Nephron (organoid): ENCODE results near the gene HHIPL1.

Experiments used
- H3K27ac Mint-ChIP-seq, 3 experiments: 2 replicates each; pipeline ENCODE4 v1.8.0; 2020; ENCODE audit warnings: mixed read lengths in 3 of 3, mild to moderate bottlenecking in 2 of 3, moderate library complexity in 1 of 3
- H3K27me3 Mint-ChIP-seq: 2 replicates; pipeline ENCODE4 v1.8.0; 2021; ENCODE audit warnings: low read depth, mild to moderate bottlenecking, moderate library complexity, mixed read lengths
- H3K36me3 Mint-ChIP-seq: 2 replicates; pipeline ENCODE4 v1.8.0; 2020; ENCODE audit warnings: low read depth, mixed read lengths
- H3K4me1 Mint-ChIP-seq: 2 replicates; pipeline ENCODE4 v1.8.0; 2020; ENCODE audit warnings: mixed read lengths
- H3K4me3 Mint-ChIP-seq, 3 experiments: 2 replicates each; pipeline ENCODE4 v1.8.0; 2020; ENCODE audit warnings: mild to moderate bottlenecking in 3 of 3, mixed read lengths in 3 of 3, moderate library complexity in 2 of 3
- H3K9me3 Mint-ChIP-seq: 2 replicates; pipeline ENCODE4 v1.8.0; 2020; ENCODE audit warnings: mixed read lengths
- TF ChIP-seq, protein P1 (sequence below), 3 experiments: fragments of 200-600 bp; sonication (generic); IDR thresholded peaks; one replicate each; pipeline ENCODE4 v1.5.0; 2021; ENCODE audit warnings: antibody characterized with exemption in 3 of 3; ENCODE audit not compliant: unreplicated experiment in 3 of 3

Gene HHIPL1

DNA sequence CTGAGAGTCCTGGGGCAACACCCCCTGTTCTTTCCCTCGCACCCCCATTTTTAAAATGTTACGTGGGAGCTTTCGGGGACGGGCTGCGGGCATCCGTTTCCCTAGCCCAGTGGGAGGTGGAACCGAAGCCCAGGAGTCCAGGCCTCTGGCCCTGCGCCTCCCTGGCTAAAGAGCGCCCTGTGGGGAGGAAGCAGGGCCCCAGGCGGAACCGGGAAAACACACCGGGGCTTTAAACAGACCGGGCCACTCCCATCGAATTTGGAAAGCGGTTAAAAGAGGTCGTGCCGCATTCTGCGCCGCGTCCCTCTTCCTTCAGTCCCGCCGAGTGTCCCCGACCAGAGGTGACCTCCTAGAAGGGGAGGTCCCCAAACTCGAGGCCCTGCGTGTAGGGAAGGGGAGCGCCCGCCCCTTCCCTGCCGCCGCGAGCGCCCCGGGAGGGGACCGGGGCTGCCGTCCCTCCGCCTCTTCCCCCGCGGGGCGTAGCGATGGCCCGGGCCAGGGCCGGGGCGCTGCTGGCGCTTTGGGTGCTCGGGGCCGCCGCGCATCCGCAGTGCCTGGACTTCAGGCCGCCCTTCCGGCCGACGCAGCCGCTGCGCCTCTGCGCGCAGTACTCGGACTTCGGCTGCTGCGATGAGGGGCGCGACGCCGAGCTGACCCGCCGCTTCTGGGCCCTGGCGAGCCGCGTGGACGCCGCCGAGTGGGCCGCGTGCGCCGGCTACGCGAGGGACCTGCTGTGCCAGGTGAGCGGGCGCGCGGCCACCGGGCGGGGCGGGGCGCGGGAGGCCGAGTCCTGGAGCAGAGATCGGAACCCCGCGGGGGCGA, at the start of gene HHIPL1:
TSS of gene HHIPL1 (plus strand) at position 407 of the 822 bp plus-strand sequence. CDS start at position 486, 79 bp downstream.
- H3K4me3 Mint-ChIP-seq = peak within 1 kb of the TSS; percentile 60 to 72 (median 70)
- H3K27ac Mint-ChIP-seq = peak within 1 kb of the TSS in 1 of 3 experiments; percentile 54
- H3K4me1 Mint-ChIP-seq = no peaks in the 10 kb centered on the region
- TF ChIP-seq, protein P1, sequence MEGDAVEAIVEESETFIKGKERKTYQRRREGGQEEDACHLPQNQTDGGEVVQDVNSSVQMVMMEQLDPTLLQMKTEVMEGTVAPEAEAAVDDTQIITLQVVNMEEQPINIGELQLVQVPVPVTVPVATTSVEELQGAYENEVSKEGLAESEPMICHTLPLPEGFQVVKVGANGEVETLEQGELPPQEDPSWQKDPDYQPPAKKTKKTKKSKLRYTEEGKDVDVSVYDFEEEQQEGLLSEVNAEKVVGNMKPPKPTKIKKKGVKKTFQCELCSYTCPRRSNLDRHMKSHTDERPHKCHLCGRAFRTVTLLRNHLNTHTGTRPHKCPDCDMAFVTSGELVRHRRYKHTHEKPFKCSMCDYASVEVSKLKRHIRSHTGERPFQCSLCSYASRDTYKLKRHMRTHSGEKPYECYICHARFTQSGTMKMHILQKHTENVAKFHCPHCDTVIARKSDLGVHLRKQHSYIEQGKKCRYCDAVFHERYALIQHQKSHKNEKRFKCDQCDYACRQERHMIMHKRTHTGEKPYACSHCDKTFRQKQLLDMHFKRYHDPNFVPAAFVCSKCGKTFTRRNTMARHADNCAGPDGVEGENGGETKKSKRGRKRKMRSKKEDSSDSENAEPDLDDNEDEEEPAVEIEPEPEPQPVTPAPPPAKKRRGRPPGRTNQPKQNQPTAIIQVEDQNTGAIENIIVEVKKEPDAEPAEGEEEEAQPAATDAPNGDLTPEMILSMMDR (IDR thresholded peaks at IDR 0.05; ENCODE audit: unreplicated experiment in 3 of 3) = no peak
- peaks cover 19% of the 10 kb centered on the region for H3K27me3 Mint-ChIP-seq
- no peaks in the 10 kb centered on the region for H3K36me3 Mint-ChIP-seq
- no peaks in the 10 kb centered on the region for H3K9me3 Mint-ChIP-seq

DNA sequence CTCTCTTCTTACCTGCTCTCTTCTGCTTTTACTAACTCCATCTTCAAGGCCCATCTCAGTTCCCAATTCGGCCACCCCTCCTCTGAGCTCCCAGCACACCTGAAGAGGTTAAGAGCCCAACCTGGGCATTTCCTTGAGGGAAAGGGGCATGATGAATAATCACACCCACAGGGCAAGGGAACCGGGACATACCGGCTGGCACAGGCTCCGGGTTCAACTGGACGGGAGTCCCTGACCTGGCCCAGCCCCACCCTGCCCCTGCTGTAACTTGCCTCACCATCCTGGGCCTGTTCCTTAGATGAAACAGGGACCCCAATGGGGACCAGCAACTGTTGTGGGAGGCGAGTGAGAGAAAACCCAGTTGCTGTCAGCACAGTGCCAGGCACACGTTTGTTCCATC, 49.4 kb upstream of the HHIPL1 start:
- TF ChIP-seq, protein P1 (IDR thresholded peaks at IDR 0.05; ENCODE audit: unreplicated experiment in 3 of 3) = no peak
- Mint-ChIP-seq H3K9me3 (no peaks in the 10 kb centered on the region), H3K36me3 (no peaks in the 10 kb centered on the region), H3K27me3 (peaks cover 10% of the 10 kb centered on the region), H3K4me3 (no peak overlapping the region), H3K4me1 (peaks cover 34% of the 10 kb centered on the region), H3K27ac (no peak overlapping the region)

DNA sequence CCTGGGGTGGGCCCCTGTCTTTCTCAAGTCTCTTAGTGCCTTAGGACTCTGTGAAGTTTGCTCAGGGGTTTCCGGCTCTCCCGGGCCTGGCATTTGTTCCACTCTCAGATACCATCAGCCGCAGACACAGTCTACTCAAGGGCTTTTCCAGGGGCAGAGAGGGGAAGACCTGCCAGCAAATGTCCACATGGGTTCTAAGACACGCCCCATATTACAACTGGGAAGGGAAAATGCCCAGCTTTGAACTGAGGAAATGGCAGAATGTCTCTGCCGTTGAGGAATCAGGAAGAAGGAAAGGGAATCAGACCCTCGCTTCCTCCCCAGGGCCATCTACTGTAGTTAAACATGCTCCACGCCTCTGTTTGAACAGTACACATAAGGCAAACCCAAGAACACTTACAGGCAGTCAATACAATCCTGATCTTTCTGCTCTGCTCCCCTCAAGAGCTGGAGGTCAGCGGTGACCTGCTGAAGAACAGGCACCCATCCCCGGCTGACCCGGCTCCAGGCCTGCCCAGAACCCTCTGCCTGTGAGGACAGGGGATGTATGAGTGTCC, 48.8 kb upstream of the HHIPL1 start:
- no peaks in the 10 kb centered on the region for H3K9me3 Mint-ChIP-seq
- TF ChIP-seq, protein P1 (IDR thresholded peaks at IDR 0.05; ENCODE audit: unreplicated experiment in 3 of 3) = no peak
- H3K36me3 Mint-ChIP-seq = no peaks in the 10 kb centered on the region
- H3K27me3 Mint-ChIP-seq = peaks cover 11% of the 10 kb centered on the region
- H3K27ac Mint-ChIP-seq = peak overlapping the region in 2 of 3 experiments; percentile 19 to 59
- no peak overlapping the region for H3K4me3 Mint-ChIP-seq
- H3K4me1 Mint-ChIP-seq = peaks cover 40% of the 10 kb centered on the region

DNA sequence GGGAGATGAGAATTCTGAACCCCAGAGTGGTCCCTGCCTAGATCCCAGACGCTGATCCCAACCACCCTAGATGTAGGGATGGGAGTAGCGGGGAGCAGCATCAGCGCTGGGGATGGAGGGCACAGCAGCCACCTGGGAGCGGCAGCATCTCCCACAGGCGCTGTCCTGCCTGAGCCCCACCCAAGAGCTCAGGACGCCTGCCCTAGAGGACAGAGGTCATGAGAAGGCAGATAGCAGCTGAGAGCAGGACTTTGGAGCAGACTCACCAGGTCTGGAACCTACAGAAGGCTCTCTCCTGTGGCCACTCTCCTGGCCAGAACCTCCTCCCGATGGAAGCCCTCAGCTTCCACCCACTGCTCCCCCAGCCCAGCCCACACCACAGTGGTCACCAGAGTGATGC, 48.2 kb upstream of the HHIPL1 start:
- Mint-ChIP-seq H3K27me3 (peaks cover 18% of the 10 kb centered on the region), H3K27ac (peak overlapping the region in 1 of 3 experiments; percentile 19), H3K4me3 (no peak overlapping the region), H3K9me3 (no peaks in the 10 kb centered on the region), H3K4me1 (peaks cover 47% of the 10 kb centered on the region), H3K36me3 (no peaks in the 10 kb centered on the region)
- TF ChIP-seq, protein P1 (IDR thresholded peaks at IDR 0.05; ENCODE audit: unreplicated experiment in 3 of 3) = no peak

DNA sequence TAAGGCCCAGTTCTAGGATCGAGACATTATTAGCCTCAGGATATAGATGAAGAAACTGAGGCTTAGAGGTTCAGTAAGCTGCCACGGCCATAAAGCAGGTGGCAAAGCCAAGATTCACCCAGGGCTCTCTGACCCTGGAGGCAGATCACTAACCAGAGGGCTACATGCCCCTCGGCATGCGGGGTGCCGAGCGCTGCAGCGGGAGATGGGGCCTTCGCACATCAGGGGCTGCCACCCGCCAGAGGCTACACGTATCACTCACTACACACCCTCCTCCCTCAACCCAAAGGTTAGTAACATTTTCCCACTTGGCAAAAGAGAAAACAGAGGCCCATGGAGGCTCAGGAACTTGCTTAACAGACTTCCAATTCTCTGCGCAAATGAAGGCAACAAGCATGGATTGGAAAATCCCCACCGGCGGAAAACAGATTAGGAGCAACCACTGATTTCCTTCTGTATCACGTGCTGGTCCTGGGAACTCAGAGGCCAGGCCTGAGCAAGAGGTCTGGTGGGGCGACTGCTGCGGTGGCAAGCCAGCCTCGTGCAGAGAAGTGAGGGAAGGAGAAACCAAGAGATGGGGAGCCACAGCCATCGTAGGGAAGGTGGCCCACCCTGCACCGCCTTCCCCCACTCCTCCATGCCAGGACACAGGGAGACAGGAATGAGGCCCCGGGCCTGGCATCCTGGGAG, 46.9 kb upstream of the HHIPL1 start:
- TF ChIP-seq, protein P1 (IDR thresholded peaks at IDR 0.05; ENCODE audit: unreplicated experiment in 3 of 3) = no peak
- Mint-ChIP-seq H3K27ac (peak overlapping the region in 2 of 3 experiments; percentile 2 to 52), H3K27me3 (peaks cover 18% of the 10 kb centered on the region), H3K4me1 (peaks cover 47% of the 10 kb centered on the region), H3K4me3 (peak overlapping the region in 1 of 3 experiments; percentile 10), H3K9me3 (no peaks in the 10 kb centered on the region), H3K36me3 (no peaks in the 10 kb centered on the region)
